SK-N-SH (cell line): ENCODE measurements around the gene ACER3. TPM values are rescaled to one million over a fixed set of nuclear protein-coding genes. Genes with fewer than 3 reads are reported as not detected.

ENCODE experiments used
- CTCF ChIA-PET: fragments of 300-600, 350-600 bp; formaldehyde crosslinking; extraction: SDS; loops from one replicate; lab custom pipeline; 2021; lab: Yijun Ruan, JAX
- POLR2A ChIA-PET: fragments of 350-600 bp; sonication (Branson Sonifier 250); formaldehyde crosslinking; extraction: SDS; loops from one replicate; lab custom pipeline; 2020; ENCODE audit warnings: antibody characterized with exemption, inconsistent platforms; lab: Yijun Ruan, JAX
- DNase-seq: peaks from one replicate; pipeline ENCODE4 v3.0.0; 2012
- H2AFZ ChIP-seq: fragments of 200-600 bp; sonication (generic); 2 replicates; pipeline ENCODE4 v1.8.1; 2016; ENCODE audit warnings: antibody characterized with exemption, mild to moderate bottlenecking, low read depth
- H3F3A ChIP-seq: fragments of 200-600 bp; sonication (generic); replicated peaks from 2 replicates; pipeline ENCODE3; 2016; ENCODE audit warnings: antibody characterized with exemption, mild to moderate bottlenecking; ENCODE audit not compliant: insufficient read depth
- H3K27ac ChIP-seq, 2 experiments: fragments of 200-500 bp in 1 of 2; fragments of 200-600 bp in 1 of 2; sonication (Bioruptor generic) in 1 of 2; sonication (generic), shearing (Covaris generic) in 1 of 2; 2 replicates each; pipeline versions ENCODE4 v1.5.1 to v1.6.1; 2014 to 2016; ENCODE audit warnings: low read depth in 2 of 2, inconsistent platforms in 1 of 2, low read length in 1 of 2, mild to moderate bottlenecking in 1 of 2, mixed read lengths in 1 of 2
- H3K27me3 ChIP-seq: fragments of 200-600 bp; sonication (generic), shearing (Covaris generic); 2 replicates; pipeline ENCODE4 v1.6.1; 2016; ENCODE audit warnings: mixed run types; ENCODE audit not compliant: insufficient read depth
- H3K36me3 ChIP-seq, 2 experiments: fragments of 200-500 bp in 1 of 2; fragments of 200-600 bp in 1 of 2; sonication (Bioruptor generic) in 1 of 2; sonication (generic) in 1 of 2; replicated peaks in 1 of 2; 2 replicates each; pipeline versions ENCODE3 to v1.5.1; 2014 to 2016; ENCODE audit warnings: low read length in 1 of 2, mild to moderate bottlenecking in 1 of 2; ENCODE audit not compliant: insufficient read depth in 2 of 2, control insufficient read depth in 1 of 2
- H3K4me1 ChIP-seq, 2 experiments: fragments of 200-500 bp in 1 of 2; fragments of 200-600 bp in 1 of 2; sonication (Bioruptor generic) in 1 of 2; sonication (generic), shearing (Covaris generic) in 1 of 2; 2 replicates each; pipeline versions ENCODE4 v1.5.1 to v1.6.1; 2014 to 2016; ENCODE audit warnings: low read depth in 1 of 2, low read length in 1 of 2, mixed run types in 1 of 2; ENCODE audit not compliant: insufficient read depth in 2 of 2, control insufficient read depth in 1 of 2
- H3K4me2 ChIP-seq: fragments of 200-600 bp; sonication (generic), shearing (Covaris generic); 2 replicates; pipeline ENCODE4 v1.6.1; 2017; ENCODE audit warnings: mixed run types
- H3K4me3 ChIP-seq, 2 experiments: fragments of 200-500 bp in 1 of 2; fragments of 200-600 bp in 1 of 2; sonication (Bioruptor generic) in 1 of 2; sonication (generic), shearing (Covaris generic) in 1 of 2; 2 replicates each; pipeline versions ENCODE4 v1.5.1 to v1.8.1; 2014 to 2016; ENCODE audit warnings: low read depth in 2 of 2, inconsistent platforms in 1 of 2, low read length in 1 of 2, mild to moderate bottlenecking in 1 of 2, mixed read lengths in 1 of 2, moderate library complexity in 1 of 2
- H3K79me2 ChIP-seq: fragments of 200-600 bp; sonication (generic); 2 replicates; pipeline ENCODE4 v1.8.1; 2017; ENCODE audit warnings: mild to moderate bottlenecking; ENCODE audit not compliant: insufficient read depth
- H3K9ac ChIP-seq: fragments of 200-600 bp; sonication (generic); 2 replicates; pipeline ENCODE4 v1.6.1; 2017; ENCODE audit warnings: mixed run types
- H3K9me2 ChIP-seq: fragments of 200-600 bp; sonication (generic); 2 replicates; pipeline ENCODE4 v1.6.1; 2017; ENCODE audit warnings: mixed run types
- H3K9me3 ChIP-seq: fragments of 200-600 bp; sonication (generic); 2 replicates; pipeline ENCODE4 v1.6.1; 2017; ENCODE audit warnings: mixed run types, mild to moderate bottlenecking, moderate library complexity
- H4K20me1 ChIP-seq: fragments of 200-600 bp; sonication (generic); 2 replicates; pipeline ENCODE4 v1.6.1; 2017; ENCODE audit warnings: mild to moderate bottlenecking, mixed run types; ENCODE audit not compliant: insufficient read depth
- CHD2 ChIP-seq: fragments of 150-350 bp; IDR thresholded peaks from 2 replicates; pipeline ENCODE4 v1.6.1; 2018; ENCODE audit warnings: low read length; ENCODE audit not compliant: partially characterized antibody
- CTCF ChIP-seq: fragments of 200-600 bp; sonication (generic); IDR thresholded peaks from 2 replicates; pipeline ENCODE4 v1.6.1; 2017; ENCODE audit warnings: antibody characterized with exemption, mild to moderate bottlenecking, moderate library complexity
- ELF1 ChIP-seq: IDR thresholded peaks from 2 replicates; pipeline ENCODE4 v1.4.0; 2012
- EP300 ChIP-seq, 2 experiments: IDR thresholded peaks; 2 replicates each; pipeline versions ENCODE4 v1.4.0 to v1.6.1; 2012; ENCODE audit warnings: borderline replicate concordance in 1 of 2, low read depth in 1 of 2, low read length in 1 of 2
- EZH2phosphoT487 ChIP-seq: fragments of 200-600 bp; sonication (generic); IDR thresholded peaks from 2 replicates; pipeline ENCODE4 v1.6.1; 2017; ENCODE audit warnings: low read depth, mixed run types, mild to moderate bottlenecking, antibody characterized with exemption, moderate library complexity, borderline replicate concordance
- FOXJ3 ChIP-seq: sonication (generic); formaldehyde crosslinking; IDR thresholded peaks from 2 replicates; pipeline ENCODE4 v1.5.1; 2020; ENCODE audit warnings: mild to moderate bottlenecking, missing genetic modification reagents
- GABPA ChIP-seq: IDR thresholded peaks from 2 replicates; pipeline ENCODE4 v1.4.0; 2012; ENCODE audit warnings: low read depth, mild to moderate bottlenecking
- JUND ChIP-seq: IDR thresholded peaks from 2 replicates; pipeline ENCODE4 v1.4.0; 2012
- MEF2A ChIP-seq: IDR thresholded peaks from 2 replicates; pipeline ENCODE4 v1.4.0; 2012; ENCODE audit warnings: low read depth, borderline replicate concordance
- NFIC ChIP-seq: IDR thresholded peaks from 2 replicates; pipeline ENCODE4 v1.4.0; 2012; ENCODE audit warnings: borderline replicate concordance
- POLR2AphosphoS5 ChIP-seq: IDR thresholded peaks from 2 replicates; pipeline ENCODE4 v1.6.1; 2012; ENCODE audit warnings: low read depth, low read length
- REST ChIP-seq: IDR thresholded peaks from 2 replicates; pipeline ENCODE4 v1.6.1; 2012; ENCODE audit warnings: mild to moderate bottlenecking, low read depth, low read length, moderate library complexity
- RXRA ChIP-seq: IDR thresholded peaks from 2 replicates; pipeline ENCODE4 v1.4.0; 2012; ENCODE audit warnings: low read depth, mild to moderate bottlenecking, borderline replicate concordance
- SIN3A ChIP-seq: IDR thresholded peaks from 2 replicates; pipeline ENCODE4 v1.6.1; 2012; ENCODE audit warnings: low read depth, mild to moderate bottlenecking, low read length, moderate library complexity, borderline replicate concordance
- TCF12 ChIP-seq: IDR thresholded peaks from 2 replicates; pipeline ENCODE4 v1.4.0; 2012
- USF2 ChIP-seq: fragments of 150-350 bp; IDR thresholded peaks from 2 replicates; pipeline ENCODE4 v1.6.1; 2017; ENCODE audit warnings: antibody characterized with exemption, low read length, low read depth, borderline replicate concordance
- WGBS: methylation state at CpG from one replicate; pipeline ENCODE4 v1.1.6; 2017; ENCODE audit warnings: low lambda C conversion rate; 5-methylcytosine and 5-hydroxymethylcytosine counted together
- polyA plus RNA-seq, 3 experiments: library from polyadenylated mRNA; depleted of rRNA; stranded (reverse); fragments of >200 nt; gene quantifications; 2 replicates each; pipeline ENCODE4 v1.2.3, GENCODE V29; 2012
- TF ChIP-seq, protein P1 (sequence below): IDR thresholded peaks from 2 replicates; pipeline ENCODE4; 2012
- TF ChIP-seq, protein P2 (sequence below): IDR thresholded peaks from 2 replicates; pipeline ENCODE4 v1.4.0; 2012; ENCODE audit warnings: low read depth, borderline replicate concordance

Gene ACER3
- polyA plus RNA-seq, 1 of the 3 experiments (the other 2 are of a cell fraction) = 5.4 TPM

DNA sequence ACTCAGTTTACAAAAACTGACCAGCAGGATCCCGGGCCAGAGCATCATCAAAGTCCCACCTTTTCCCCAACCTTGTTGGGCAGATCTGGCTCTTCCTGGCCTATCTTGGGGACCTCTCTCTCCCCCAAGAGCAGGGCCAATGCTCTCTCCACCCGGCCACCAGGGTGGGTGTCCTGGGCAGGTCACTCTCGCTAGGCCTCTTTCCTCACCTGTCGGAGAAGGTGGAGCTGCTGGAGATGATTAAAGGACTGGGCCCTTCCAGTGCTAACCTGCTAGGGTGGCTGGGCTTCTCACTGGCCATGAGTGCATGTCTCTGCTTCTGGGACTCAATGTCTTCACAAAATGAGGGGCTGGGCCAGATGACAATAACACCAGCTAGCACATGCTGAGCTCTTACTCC lies 203.1 kb downstream of the ACER3 start:
- Histone ChIP-seq H3K9me2 (no peaks in the 10 kb centered on the region), H3K27me3 (no peaks in the 10 kb centered on the region), H3F3A (no peaks in the 10 kb centered on the region), H3K9ac (no peak overlapping the region), H3K36me3 (no peaks in the 10 kb centered on the region), H3K27ac (no peak overlapping the region), H4K20me1 (peaks cover 2% of the 10 kb centered on the region; the same call in 1 of the 2 replicates), H3K79me2 (peaks cover 20% of the 10 kb centered on the region), H3K4me2 (no peak overlapping the region), H3K4me3 (no peak overlapping the region), H3K9me3 (no peaks in the 10 kb centered on the region), H2AFZ (no peak overlapping the region), H3K4me1 (peaks cover 5 to 19% of the 10 kb centered on the region in 2 experiments; a peak in 2 of 4 replicates)
- no peak for DNase-seq
- TF ChIP-seq, protein P1, sequence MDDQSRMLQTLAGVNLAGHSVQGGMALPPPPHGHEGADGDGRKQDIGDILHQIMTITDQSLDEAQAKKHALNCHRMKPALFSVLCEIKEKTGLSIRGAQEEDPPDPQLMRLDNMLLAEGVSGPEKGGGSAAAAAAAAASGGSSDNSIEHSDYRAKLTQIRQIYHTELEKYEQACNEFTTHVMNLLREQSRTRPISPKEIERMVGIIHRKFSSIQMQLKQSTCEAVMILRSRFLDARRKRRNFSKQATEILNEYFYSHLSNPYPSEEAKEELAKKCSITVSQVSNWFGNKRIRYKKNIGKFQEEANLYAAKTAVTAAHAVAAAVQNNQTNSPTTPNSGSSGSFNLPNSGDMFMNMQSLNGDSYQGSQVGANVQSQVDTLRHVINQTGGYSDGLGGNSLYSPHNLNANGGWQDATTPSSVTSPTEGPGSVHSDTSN = no peak
- TF ChIP-seq ELF1 = no peak
- TF ChIP-seq RXRA = no peak
- TF ChIP-seq FOXJ3 (CRISPR knock-in tag) = no peak
- TF ChIP-seq NFIC = no peak
- TF ChIP-seq EP300 (IDR thresholded peaks at IDR 0.05; ENCODE audit: borderline replicate concordance in 1 of 2, low read depth in 1 of 2, low read length in 1 of 2) = no peak
- TF ChIP-seq JUND = no peak
- no peak for TF ChIP-seq GABPA
- TF ChIP-seq USF2 = no peak
- WGBS = 88% methylated on average over 4 of the region's 4 CpGs
- ChIA-PET CTCF (interaction anchor here (0.7 to 5.3 kb wide), 8 partner anchors 9 to 67 kb away, joined by 3 to 51 read pairs (median 5); no protein-coding TSS in a partner anchor), POLR2A (no interaction called here)

GRCh38 chr11:77064648-77065217 lies 204.0 kb downstream of the ACER3 start:
- no peak overlapping the region for H2AFZ ChIP-seq
- no peaks in the 10 kb centered on the region for H3K36me3 ChIP-seq
- DNase-seq = no peak
- H3K4me2 ChIP-seq = no peak overlapping the region
- peaks cover 5 to 27% of the 10 kb centered on the region in 2 experiments; a peak in 2 of 4 replicates for H3K4me1 ChIP-seq
- H3K9me3 ChIP-seq = no peaks in the 10 kb centered on the region
- H3K9ac ChIP-seq = no peak overlapping the region
- H3F3A ChIP-seq = no peaks in the 10 kb centered on the region
- H3K27me3 ChIP-seq = no peaks in the 10 kb centered on the region
- peaks cover 29% of the 10 kb centered on the region for H3K79me2 ChIP-seq
- no peak overlapping the region for H3K27ac ChIP-seq
- peaks cover 4% of the 10 kb centered on the region; the same call in 1 of the 2 replicates for H4K20me1 ChIP-seq
- no peaks in the 10 kb centered on the region for H3K9me2 ChIP-seq
- 94% methylated on average over 4 of the region's 4 CpGs for WGBS
- POLR2A ChIA-PET = no interaction called here
- H3K4me3 ChIP-seq = no peak overlapping the region
- CTCF ChIA-PET = interaction anchor here (0.9 to 5.3 kb wide), 11 partner anchors 8 to 145 kb away, joined by 3 to 51 read pairs (median 7); partner anchors contain the start of gene MYO7A
- TF ChIP-seq EZH2phosphoT487 (no peak), FOXJ3 (CRISPR knock-in tag) (no peak), NFIC (no peak), CHD2 (no peak), POLR2AphosphoS5 (no peak), REST (no peak), MEF2A (no peak), CTCF (no peak), SIN3A (no peak), RXRA (no peak), TCF12 (no peak)
- TF ChIP-seq, protein P2, sequence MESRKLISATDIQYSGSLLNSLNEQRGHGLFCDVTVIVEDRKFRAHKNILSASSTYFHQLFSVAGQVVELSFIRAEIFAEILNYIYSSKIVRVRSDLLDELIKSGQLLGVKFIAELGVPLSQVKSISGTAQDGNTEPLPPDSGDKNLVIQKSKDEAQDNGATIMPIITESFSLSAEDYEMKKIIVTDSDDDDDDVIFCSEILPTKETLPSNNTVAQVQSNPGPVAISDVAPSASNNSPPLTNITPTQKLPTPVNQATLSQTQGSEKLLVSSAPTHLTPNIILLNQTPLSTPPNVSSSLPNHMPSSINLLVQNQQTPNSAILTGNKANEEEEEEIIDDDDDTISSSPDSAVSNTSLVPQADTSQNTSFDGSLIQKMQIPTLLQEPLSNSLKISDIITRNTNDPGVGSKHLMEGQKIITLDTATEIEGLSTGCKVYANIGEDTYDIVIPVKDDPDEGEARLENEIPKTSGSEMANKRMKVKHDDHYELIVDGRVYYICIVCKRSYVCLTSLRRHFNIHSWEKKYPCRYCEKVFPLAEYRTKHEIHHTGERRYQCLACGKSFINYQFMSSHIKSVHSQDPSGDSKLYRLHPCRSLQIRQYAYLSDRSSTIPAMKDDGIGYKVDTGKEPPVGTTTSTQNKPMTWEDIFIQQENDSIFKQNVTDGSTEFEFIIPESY = no peak
